ENCODE results near the gene CST3.

Gene CST3

DNA sequence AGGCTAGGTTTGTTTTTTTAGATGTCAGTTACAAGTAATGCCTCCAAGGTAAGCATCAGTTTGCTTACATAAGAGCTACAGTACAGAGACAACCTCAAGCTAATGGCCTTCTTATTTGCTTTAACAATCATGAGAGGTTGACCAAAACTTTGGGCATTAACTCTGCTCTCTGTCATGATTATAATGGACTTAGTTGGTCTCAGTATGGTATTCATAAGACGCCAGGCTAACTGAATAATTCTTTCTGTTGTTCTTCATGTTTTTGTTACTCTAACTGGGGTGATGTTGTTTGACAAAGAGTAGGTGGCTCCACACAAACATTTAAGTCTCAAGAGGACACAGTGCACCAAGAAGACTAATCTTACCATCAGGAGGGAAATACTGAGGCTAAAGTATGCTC lies 41.8 kb downstream of the CST3 start:
- TF ChIP-seq TAF1 (IDR thresholded peaks at IDR 0.05; ENCODE audit: borderline replicate concordance, insufficient read depth, low read length), result no peak
- TF ChIP-seq, protein P1, sequence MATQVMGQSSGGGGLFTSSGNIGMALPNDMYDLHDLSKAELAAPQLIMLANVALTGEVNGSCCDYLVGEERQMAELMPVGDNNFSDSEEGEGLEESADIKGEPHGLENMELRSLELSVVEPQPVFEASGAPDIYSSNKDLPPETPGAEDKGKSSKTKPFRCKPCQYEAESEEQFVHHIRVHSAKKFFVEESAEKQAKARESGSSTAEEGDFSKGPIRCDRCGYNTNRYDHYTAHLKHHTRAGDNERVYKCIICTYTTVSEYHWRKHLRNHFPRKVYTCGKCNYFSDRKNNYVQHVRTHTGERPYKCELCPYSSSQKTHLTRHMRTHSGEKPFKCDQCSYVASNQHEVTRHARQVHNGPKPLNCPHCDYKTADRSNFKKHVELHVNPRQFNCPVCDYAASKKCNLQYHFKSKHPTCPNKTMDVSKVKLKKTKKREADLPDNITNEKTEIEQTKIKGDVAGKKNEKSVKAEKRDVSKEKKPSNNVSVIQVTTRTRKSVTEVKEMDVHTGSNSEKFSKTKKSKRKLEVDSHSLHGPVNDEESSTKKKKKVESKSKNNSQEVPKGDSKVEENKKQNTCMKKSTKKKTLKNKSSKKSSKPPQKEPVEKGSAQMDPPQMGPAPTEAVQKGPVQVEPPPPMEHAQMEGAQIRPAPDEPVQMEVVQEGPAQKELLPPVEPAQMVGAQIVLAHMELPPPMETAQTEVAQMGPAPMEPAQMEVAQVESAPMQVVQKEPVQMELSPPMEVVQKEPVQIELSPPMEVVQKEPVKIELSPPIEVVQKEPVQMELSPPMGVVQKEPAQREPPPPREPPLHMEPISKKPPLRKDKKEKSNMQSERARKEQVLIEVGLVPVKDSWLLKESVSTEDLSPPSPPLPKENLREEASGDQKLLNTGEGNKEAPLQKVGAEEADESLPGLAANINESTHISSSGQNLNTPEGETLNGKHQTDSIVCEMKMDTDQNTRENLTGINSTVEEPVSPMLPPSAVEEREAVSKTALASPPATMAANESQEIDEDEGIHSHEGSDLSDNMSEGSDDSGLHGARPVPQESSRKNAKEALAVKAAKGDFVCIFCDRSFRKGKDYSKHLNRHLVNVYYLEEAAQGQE (IDR thresholded peaks at IDR 0.05; ENCODE audit: insufficient read depth in 1 of 2, low read depth in 2 of 2, low read length in 2 of 2), result no peak

GRCh38 chr20:23588434-23589403 lies 49.0 kb downstream of the CST3 start:
- no peak for TF ChIP-seq SIN3A (IDR thresholded peaks at IDR 0.05; ENCODE audit: borderline replicate concordance, insufficient read depth, low read length)
- TF ChIP-seq, protein P1 (IDR thresholded peaks at IDR 0.05; ENCODE audit: insufficient read depth in 1 of 2, low read depth in 2 of 2, low read length in 2 of 2), result no peak
- no peak for TF ChIP-seq POLR2AphosphoS5 (IDR thresholded peaks at IDR 0.05; ENCODE audit: low read depth, low read length)
- TF ChIP-seq TAF1 (IDR thresholded peaks at IDR 0.05; ENCODE audit: borderline replicate concordance, insufficient read depth, low read length), result no peak
- TF ChIP-seq FOXP2 (optimal IDR thresholded peaks at IDR 0.05; ENCODE audit: borderline replicate concordance, extremely low read depth, extremely low read length, insufficient read depth), result no peak

- TF ChIP-seq FOXP2 (optimal IDR thresholded peaks at IDR 0.05; ENCODE audit: borderline replicate concordance, extremely low read depth, extremely low read length, insufficient read depth), result no peak
- no peak for TF ChIP-seq TAF1 (IDR thresholded peaks at IDR 0.05; ENCODE audit: borderline replicate concordance, insufficient read depth, low read length)
- no peak for TF ChIP-seq SIN3A (IDR thresholded peaks at IDR 0.05; ENCODE audit: borderline replicate concordance, insufficient read depth, low read length)
- TF ChIP-seq, protein P1 (IDR thresholded peaks at IDR 0.05; ENCODE audit: insufficient read depth in 1 of 2, low read depth in 2 of 2, low read length in 2 of 2), result no peak
These were observed 50.1 kb downstream of the CST3 start for GRCh38 chr20:23587631-23588030.

GRCh38 chr20:23586735-23587525 lies 50.8 kb downstream of the CST3 start:
- TF ChIP-seq FOXP2 (optimal IDR thresholded peaks at IDR 0.05; ENCODE audit: borderline replicate concordance, extremely low read depth, extremely low read length, insufficient read depth) (no peak), SIN3A (IDR thresholded peaks at IDR 0.05; ENCODE audit: borderline replicate concordance, insufficient read depth, low read length) (no peak), TAF1 (IDR thresholded peaks at IDR 0.05; ENCODE audit: borderline replicate concordance, insufficient read depth, low read length) (no peak)

DNA sequence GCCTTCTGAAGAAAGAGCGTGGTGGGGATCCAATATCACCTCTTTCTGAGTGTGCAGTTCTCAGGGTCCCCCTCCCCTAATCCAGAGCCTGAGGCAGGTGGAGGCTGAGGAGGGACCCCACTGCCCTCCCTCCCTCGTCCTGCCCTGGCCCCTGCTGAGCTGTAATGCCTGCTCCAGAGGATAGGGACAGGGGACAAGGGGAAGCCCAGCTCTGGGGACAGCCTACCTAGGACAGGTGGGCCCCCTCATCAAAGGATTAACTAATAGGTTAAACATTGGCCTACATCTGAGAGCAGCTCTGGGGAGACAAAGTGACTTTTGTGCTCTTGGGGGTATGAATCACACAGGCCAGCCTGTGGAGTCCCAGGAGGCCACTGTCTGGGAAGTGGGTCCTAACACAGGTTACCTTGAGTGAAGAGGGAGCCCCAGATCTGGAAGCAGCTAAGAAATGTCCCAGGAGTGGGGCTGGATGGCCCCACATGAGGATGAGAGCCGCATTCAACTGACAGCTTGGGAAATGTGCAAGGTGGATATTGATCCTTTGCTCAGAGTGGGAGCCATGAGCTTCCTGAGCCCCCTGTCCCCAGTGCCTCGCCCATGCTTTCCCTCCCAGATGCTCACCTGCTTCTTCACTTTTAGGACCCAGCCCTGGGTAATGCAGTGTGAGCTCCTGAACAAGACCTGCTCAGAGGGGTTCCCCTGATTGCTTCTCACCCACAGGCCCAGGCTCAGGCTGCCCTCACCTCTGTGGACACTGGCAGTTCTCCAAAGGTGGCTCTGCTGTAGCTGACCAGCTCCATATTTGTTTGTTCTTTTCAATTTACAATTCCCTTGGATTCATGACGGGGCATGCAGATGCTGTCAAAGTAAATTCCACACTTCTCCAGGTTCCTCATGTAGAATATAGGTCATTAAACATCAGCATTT lies 51.7 kb downstream of the CST3 start:
- TF ChIP-seq FOXP2 (optimal IDR thresholded peaks at IDR 0.05; ENCODE audit: borderline replicate concordance, extremely low read depth, extremely low read length, insufficient read depth), result no peak
- no peak for TF ChIP-seq TAF1 (IDR thresholded peaks at IDR 0.05; ENCODE audit: borderline replicate concordance, insufficient read depth, low read length)
- no peak for TF ChIP-seq SIN3A (IDR thresholded peaks at IDR 0.05; ENCODE audit: borderline replicate concordance, insufficient read depth, low read length)
- TF ChIP-seq POLR2AphosphoS5 (IDR thresholded peaks at IDR 0.05; ENCODE audit: low read depth, low read length), result no peak
- TF ChIP-seq, protein P1 (IDR thresholded peaks at IDR 0.05; ENCODE audit: insufficient read depth in 1 of 2, low read depth in 2 of 2, low read length in 2 of 2), result no peak

Measured in PFSK-1 (cell line).